A172 (cell line): ENCODE data around the gene ANKRD13C. TPM values are rescaled to one million over a fixed set of nuclear protein-coding genes. Genes with fewer than 3 reads are reported as not detected.

Source experiments
- DNase-seq: peaks from one replicate; pipeline ENCODE4 v3.0.0-alpha.2; 2015; ENCODE audit warnings: low spot score
- total RNA-seq: library from RNA; depleted of rRNA; stranded (reverse); fragments of >200 nt; shearing (Covaris generic); gene quantifications from 2 replicates; pipeline ENCODE4 v1.2.3, GENCODE V29; 2014; rRNA removed

The ANKRD13C gene
- total RNA-seq, 1 experiment from 2014 or later: 25.8 TPM

GRCh38 chr1:70220517-70221237 lies 133.8 kb downstream of the ANKRD13C start:
- no peak for DNase-seq

GRCh38 chr1:70220015-70220414 lies 134.5 kb downstream of the ANKRD13C start:
- DNase-seq: no peak

- no peak for DNase-seq
Observed at GRCh38 chr1:70211541-70211940, 143.0 kb downstream of the ANKRD13C start.

- DNase-seq: no peak
Observed at GRCh38 chr1:70210820-70211219, 143.7 kb downstream of the ANKRD13C start.

Other genes starting within 250 kb of the ANKRD13C start
- 41.2 and 46.8 TPM in 2 replicates for gene LRRC40, start 149.1 kb downstream of the ANKRD13C start, total RNA-seq
- 78.9 and 92.0 TPM in 2 replicates for gene SRSF11, start 133.3 kb downstream of the ANKRD13C start, total RNA-seq
- 0.31 and 1.8 TPM in 2 replicates for gene CTH, start 56.5 kb upstream of the ANKRD13C start, total RNA-seq